ENCODE data around the gene KCNJ14.

The KCNJ14 gene

DNA sequence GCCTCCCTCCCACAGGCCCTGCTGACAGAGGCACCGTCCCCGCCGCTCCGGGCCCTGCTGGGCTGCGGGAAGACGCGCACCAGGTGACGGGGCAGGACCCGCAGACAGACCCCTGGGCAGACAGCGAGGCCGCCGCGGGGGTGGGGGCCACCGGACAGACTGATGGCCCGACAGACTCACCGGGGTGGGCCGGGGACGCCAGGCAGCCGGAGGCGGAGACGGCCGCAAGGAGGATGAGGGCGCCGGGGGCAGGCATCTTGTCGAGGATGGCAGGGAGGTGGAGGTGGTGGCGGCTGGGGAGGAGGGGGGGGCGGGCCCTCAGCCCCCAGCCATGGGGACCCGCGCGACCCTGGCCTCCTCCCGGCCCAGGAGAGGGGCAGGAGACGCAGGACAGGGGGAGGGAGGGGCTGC lies 56.0 kb downstream of the KCNJ14 start:
- no peak for TF ChIP-seq TAF1 (IDR thresholded peaks at IDR 0.05; ENCODE audit: low read depth)
- TF ChIP-seq RAD21 (IDR thresholded peaks at IDR 0.05; ENCODE audit: low read depth): no peak
- no peak for TF ChIP-seq NFIC (IDR thresholded peaks at IDR 0.05)
- no peak for TF ChIP-seq TEAD4 (IDR thresholded peaks at IDR 0.05)
- no peak for TF ChIP-seq FOXM1 (IDR thresholded peaks at IDR 0.05; ENCODE audit: borderline replicate concordance, low read depth)
- TF ChIP-seq YY1 (IDR thresholded peaks at IDR 0.05; ENCODE audit: low read depth): no peak
- TF ChIP-seq CEBPB (IDR thresholded peaks at IDR 0.05): no peak
- TF ChIP-seq EGR1 (IDR thresholded peaks at IDR 0.05): no peak
- TF ChIP-seq, protein P1, sequence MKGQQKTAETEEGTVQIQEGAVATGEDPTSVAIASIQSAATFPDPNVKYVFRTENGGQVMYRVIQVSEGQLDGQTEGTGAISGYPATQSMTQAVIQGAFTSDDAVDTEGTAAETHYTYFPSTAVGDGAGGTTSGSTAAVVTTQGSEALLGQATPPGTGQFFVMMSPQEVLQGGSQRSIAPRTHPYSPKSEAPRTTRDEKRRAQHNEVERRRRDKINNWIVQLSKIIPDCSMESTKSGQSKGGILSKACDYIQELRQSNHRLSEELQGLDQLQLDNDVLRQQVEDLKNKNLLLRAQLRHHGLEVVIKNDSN (IDR thresholded peaks at IDR 0.05): no peak
- no peak for TF ChIP-seq TCF12 (IDR thresholded peaks at IDR 0.05; ENCODE audit: low read depth)
- no peak for TF ChIP-seq CREB1 (IDR thresholded peaks at IDR 0.05; ENCODE audit: low read depth)
- TF ChIP-seq REST (IDR thresholded peaks at IDR 0.05; ENCODE audit: low read depth): no peak
- TF ChIP-seq EP300 (IDR thresholded peaks at IDR 0.05; ENCODE audit: borderline replicate concordance): no peak
- no peak for TF ChIP-seq ZBTB7A (IDR thresholded peaks at IDR 0.05; ENCODE audit: low read depth)
- TF ChIP-seq MAX (IDR thresholded peaks at IDR 0.05): no peak

DNA sequence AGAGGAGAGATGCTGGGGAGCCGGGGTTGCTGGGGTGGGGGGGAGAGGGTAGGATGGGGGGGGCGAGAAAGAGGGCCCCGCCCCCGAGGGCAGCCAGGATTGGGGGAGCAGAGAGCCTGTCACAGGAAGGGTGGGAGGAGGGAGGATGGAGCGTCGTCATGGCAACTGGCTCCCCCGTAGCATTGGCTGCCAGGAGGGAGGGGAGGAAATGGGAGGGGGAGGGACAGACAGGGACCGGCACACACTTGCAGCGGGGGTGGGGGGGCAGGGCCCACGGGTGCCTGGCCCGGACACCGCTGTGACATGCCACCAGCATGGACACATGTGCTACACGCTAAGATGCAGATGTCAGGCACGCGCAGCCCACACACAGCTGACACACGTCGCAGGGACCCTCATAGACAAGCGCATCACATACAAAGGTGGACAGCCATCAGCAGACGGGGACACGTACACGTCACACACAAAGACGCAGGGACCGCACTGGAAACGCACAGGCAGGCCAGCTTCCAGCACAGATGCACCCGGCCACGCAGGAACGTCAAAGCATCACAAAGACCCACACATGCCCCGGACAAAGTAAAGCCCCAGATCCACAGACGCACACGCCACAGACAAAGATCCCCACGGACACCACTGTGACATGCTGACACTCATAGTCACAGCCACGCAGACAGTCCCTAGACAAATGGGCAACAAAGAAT lies 56.6 kb downstream of the KCNJ14 start, which contains the start of gene LMTK3:
Gene LMTK3 (minus strand): TSS at position 36 of the 704 bp plus-strand sequence. CDS start 259 bp downstream, outside the sequence.
- TF ChIP-seq MAX (IDR thresholded peaks at IDR 0.05) (no peak), CEBPB (IDR thresholded peaks at IDR 0.05) (no peak), REST (IDR thresholded peaks at IDR 0.05; ENCODE audit: low read depth) (no peak), RAD21 (IDR thresholded peaks at IDR 0.05; ENCODE audit: low read depth) (no peak), TCF12 (IDR thresholded peaks at IDR 0.05; ENCODE audit: low read depth) (no peak), TEAD4 (IDR thresholded peaks at IDR 0.05) (no peak), NFIC (IDR thresholded peaks at IDR 0.05) (no peak), TAF1 (IDR thresholded peaks at IDR 0.05; ENCODE audit: low read depth) (no peak), YY1 (IDR thresholded peaks at IDR 0.05; ENCODE audit: low read depth) (no peak), EGR1 (IDR thresholded peaks at IDR 0.05) (no peak), CREB1 (IDR thresholded peaks at IDR 0.05; ENCODE audit: low read depth) (no peak), FOXM1 (IDR thresholded peaks at IDR 0.05; ENCODE audit: borderline replicate concordance, low read depth) (no peak), ZBTB7A (IDR thresholded peaks at IDR 0.05; ENCODE audit: low read depth) (no peak), EP300 (IDR thresholded peaks at IDR 0.05; ENCODE audit: borderline replicate concordance) (no peak)
- TF ChIP-seq, protein P1 (IDR thresholded peaks at IDR 0.05): no peak

DNA sequence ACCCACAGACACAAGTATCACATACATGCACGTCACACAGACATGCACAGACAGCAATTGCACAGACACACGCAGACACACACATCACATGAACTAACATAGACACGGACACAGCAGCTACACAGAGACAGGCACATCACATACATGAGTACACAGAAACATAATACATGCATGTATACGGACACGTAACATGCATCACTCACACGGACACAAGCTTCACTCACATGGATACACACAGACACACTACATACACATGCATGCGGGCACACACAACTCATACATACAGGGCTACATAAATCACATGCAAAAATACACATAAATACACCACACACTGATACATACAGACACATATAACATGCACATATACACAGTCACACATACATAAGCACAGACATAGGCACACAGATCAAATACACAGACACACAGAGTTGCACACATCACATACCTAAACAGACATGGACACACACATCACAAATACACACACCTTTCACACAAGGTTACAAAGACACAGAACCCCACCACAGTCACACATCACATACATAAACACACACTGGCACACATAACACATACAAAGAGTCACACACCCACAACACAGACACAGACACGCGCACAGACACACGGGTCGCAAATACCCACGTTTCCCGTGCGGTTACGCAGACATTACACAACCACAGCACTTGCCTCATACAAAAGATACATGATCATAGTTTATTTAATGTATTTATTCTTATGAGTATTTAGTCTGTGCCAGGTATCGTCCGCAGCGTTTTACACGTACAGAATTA lies 57.3 kb downstream of the KCNJ14 start:
- no peak for TF ChIP-seq CREB1 (IDR thresholded peaks at IDR 0.05; ENCODE audit: low read depth)
- TF ChIP-seq REST (IDR thresholded peaks at IDR 0.05; ENCODE audit: low read depth): no peak
- no peak for TF ChIP-seq TEAD4 (IDR thresholded peaks at IDR 0.05)
